ENCODE measurements around the gene CETP.
"Not testable (repeated sequence)": the region's sequence is repeated elsewhere in the genome, so short reads cannot be mapped to it uniquely, and the experiment has no call there.

Gene CETP

DNA sequence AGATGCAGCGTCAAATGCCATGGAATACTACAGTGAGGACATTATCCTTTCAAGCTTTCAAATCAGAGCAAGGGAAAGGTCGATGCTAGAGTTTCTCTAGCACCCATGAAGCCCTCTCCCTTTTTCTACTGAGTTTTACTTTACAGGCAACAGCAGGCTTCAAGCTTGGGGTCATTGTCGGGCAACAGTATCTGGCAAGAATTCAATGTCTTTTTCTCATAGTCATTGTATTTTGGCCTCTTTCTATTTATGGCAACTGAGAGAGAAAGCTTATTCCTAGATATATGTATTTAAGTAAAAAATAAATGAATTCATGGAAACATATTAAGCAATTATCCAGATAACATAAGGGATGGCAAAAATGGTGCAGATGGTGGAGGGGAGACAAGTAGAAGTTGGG is 364 bp upstream of the CETP start:
- H3K9ac ChIP-seq (ENCODE audit: low read depth, low read length) = no peak overlapping the region
- H3K9me3 ChIP-seq (ENCODE audit: control insufficient read depth, insufficient read depth, low read length) = no peaks in the 10 kb centered on the region
- H3K36me3 ChIP-seq (ENCODE audit: insufficient read depth, low read length) = no peaks in the 10 kb centered on the region
- H3K4me1 ChIP-seq (ENCODE audit: insufficient read depth, low read length) = no peaks in the 10 kb centered on the region; the same call in 1 of the 2 replicates

DNA sequence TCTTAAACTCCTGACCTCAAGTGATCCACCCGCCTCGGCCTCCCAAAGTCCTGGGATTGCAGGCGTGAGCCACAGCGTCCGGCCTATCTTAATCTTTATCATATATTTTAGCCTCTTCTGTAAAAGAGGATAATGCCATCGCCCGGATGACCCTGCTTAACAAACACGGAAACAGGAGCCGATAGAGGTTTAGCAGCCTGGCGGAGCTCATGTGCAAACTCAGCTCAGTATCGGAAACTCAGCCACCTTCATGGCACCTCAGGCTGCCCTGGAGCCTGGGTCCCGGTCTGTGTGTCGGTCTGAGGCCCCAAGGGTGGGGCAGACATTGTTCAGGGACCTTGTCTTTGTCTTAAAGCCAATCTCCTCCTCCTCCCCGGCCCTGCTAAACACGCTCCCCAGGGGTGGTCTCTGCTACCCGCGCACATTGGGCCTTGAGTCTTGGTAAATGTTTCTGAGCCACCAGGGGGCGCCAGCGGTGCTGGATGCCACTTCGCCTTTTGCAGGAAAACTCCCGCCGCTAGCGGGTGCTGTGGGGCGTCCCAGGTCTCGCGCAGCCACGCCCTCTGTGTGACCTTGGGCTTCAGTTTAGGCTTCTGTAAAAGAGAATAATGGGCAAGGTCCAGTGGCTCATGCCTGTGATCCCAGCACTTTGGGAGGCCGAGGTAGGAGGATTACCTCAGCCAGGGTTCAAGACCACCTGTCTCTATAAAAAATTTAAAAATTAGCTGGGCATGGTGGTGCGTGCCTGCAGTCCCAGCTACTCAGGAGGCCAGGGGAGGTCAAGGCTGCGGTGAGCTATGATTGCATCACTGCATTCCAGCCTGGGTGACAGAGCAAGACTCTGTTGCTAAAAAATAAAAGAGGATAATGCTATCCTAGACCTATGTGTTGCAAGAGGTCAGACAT is 2.7 kb downstream of the CETP start:
- Histone ChIP-seq H3K9me3 (ENCODE audit: control insufficient read depth, insufficient read depth, low read length) (no peaks in the 10 kb centered on the region), H3K9ac (ENCODE audit: low read depth, low read length) (peak overlapping the region; percentile 35; the same call in 1 of the 2 replicates), H3K4me1 (ENCODE audit: insufficient read depth, low read length) (no peaks in the 10 kb centered on the region; the same call in 1 of the 2 replicates), H3K36me3 (ENCODE audit: insufficient read depth, low read length) (no peaks in the 10 kb centered on the region)

DNA sequence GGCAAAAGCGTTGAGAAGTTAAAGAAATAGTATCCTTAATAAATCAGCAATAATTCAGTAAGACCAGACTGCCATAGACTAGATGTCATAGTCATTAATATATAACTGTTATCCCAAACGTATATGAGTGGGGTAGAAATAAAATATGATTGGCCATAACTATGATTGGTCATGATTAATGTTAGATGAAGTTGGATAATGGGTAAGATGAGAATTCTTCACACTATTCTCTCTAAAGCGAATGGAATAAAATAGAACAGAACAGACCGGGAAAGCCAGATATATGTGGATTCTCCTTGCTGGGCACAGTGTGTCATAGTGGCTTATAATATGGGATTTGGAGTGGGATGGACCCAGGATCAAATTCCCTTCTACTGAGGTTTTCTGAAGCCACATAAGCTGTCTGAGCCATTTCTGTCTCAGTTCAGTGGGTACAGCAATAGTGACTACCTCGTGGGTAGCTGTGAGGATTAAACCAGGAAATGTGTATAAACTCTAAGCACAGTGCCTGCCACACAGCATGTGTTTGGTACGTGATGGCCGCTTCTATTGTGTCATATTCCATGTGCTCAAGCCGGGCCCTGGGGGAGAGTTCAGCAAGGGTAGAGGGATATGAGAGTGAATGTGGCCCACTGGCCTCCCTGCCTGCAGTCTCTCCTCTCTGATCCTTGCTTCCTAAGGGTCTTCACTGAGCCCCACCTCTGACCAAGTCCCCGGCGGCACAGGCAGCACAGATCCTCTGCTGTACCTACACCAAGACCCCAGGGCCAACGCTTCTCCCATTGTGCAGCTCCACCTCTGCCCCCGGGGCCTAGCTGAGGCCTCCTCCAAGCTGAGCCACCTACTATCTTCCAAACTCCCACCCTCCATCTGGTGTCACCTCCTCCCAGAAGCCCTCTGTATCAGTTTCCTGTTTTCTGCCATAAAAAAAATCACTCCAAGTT is 3.7 kb downstream of the CETP start:
- Histone ChIP-seq H3K4me1 (ENCODE audit: insufficient read depth, low read length) (no peaks in the 10 kb centered on the region; the same call in 1 of the 2 replicates), H3K9ac (ENCODE audit: low read depth, low read length) (no peak overlapping the region), H3K36me3 (ENCODE audit: insufficient read depth, low read length) (no peaks in the 10 kb centered on the region)

DNA sequence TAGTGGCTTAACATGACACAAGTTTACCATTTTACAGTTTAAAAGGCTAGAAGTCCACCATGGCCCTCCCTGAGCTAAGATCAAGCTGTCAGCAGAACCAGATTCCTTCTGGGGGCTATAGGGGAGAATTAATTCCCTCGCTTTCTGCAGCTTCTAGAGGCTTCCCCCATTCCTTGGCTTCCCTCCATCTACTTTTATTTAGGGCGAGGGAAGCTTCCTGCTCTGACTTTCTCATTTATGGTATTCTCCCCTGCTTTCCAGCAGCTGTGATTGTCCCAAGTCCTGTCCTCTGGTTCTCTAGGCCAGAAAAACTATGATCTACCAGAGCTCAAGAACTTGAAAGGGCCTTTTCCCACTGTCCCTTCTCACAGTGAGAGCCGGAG is 4.3 kb downstream of the CETP start:
- Histone ChIP-seq H3K9me3 (ENCODE audit: control insufficient read depth, insufficient read depth, low read length) (no peaks in the 10 kb centered on the region), H3K9ac (ENCODE audit: low read depth, low read length) (no peak overlapping the region), H3K36me3 (ENCODE audit: insufficient read depth, low read length) (no peaks in the 10 kb centered on the region), H3K4me1 (ENCODE audit: insufficient read depth, low read length) (no peaks in the 10 kb centered on the region; the same call in 1 of the 2 replicates)

More for the DNA sequence above, 3.7 kb downstream of the CETP start:
- H3K9me3 ChIP-seq (ENCODE audit: control insufficient read depth, insufficient read depth, low read length) = no peaks in the 10 kb centered on the region

DNA sequence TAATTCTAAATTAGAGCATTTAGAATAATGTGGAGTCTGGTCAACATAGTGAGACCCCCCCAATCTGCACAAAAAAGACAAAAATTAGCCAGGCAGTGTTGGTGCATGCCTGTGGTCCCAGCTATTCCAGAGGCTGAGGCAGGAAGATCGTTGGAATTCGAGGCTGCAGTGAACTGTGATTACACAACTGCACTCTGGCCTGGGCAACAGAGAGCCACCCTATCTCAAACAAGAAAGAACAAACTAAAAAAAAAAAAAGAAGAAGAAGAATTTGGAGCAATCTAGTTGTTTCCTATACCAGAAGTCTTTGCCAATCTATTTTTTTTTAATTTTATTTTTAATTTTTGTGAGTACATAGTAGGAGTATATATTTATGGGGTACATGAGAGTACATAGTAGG is 6.0 kb downstream of the CETP start:
- Histone ChIP-seq H3K9me3 (ENCODE audit: control insufficient read depth, insufficient read depth, low read length) (no peaks in the 10 kb centered on the region), H3K36me3 (ENCODE audit: insufficient read depth, low read length) (no peaks in the 10 kb centered on the region), H3K9ac (ENCODE audit: low read depth, low read length) (no peak overlapping the region), H3K4me1 (ENCODE audit: insufficient read depth, low read length) (no peaks in the 10 kb centered on the region)

DNA sequence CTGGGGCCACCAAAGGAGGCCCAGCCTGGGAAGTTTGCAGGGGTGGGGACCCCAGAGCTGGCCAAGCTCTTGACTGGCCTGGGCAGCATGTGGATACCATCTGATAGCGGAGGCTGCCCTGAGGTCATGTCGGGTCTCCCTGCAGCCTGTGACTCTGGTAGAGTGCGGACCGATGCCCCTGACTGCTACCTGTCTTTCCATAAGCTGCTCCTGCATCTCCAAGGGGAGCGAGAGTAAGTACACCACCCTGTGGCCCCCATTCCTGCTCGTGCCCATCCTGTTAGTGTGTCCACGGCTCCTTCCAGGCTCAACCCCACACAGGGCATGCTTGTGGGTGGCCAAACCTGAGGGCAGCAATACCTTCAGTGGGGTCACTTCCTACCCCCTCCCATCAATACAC is 8.0 kb downstream of the CETP start:
- H3K36me3 ChIP-seq (ENCODE audit: insufficient read depth, low read length) = no peaks in the 10 kb centered on the region
- no peaks in the 10 kb centered on the region for H3K4me1 ChIP-seq (ENCODE audit: insufficient read depth, low read length)
- no peaks in the 10 kb centered on the region for H3K9me3 ChIP-seq (ENCODE audit: control insufficient read depth, insufficient read depth, low read length)
- H3K9ac ChIP-seq (ENCODE audit: low read depth, low read length) = no peak overlapping the region

DNA sequence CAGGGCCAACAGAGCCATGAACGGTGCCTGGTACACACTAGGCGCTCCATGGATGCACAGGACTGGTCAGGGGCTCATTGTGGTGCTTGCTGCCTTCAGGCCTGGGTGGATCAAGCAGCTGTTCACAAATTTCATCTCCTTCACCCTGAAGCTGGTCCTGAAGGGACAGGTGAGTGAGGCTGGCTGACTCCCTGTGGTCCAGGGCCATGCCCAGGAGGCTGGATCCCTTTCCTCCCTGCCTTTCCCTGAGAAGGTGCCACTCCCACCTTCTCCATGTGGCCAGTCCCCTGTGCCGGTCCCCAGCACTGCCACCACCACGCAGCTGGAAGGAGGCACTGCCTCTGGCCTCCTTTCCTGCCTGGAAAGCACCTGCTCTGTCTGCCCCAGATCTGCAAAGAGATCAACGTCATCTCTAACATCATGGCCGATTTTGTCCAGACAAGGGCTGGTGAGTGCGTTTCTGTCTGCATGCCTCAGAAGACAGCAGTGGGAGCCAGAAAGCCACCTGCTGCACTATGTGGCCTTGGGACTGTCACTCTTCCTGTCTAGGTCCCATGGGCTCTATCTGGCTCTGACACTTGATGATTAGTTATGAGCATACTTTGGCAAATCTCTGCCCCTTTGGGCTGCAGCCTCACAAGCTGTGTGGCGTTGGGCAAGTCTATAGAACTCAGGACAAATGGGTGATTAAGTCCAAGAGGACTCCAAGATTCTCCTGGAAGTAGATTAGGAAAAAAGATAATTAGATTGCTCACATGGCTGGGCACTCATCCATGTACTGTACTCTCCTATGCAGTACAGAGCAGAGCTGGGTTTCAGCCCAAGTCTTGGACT is 9.4 kb downstream of the CETP start:
- Histone ChIP-seq H3K9ac (ENCODE audit: low read depth, low read length) (no peak overlapping the region), H3K9me3 (ENCODE audit: control insufficient read depth, insufficient read depth, low read length) (no peaks in the 10 kb centered on the region), H3K4me1 (ENCODE audit: insufficient read depth, low read length) (no peaks in the 10 kb centered on the region), H3K36me3 (ENCODE audit: insufficient read depth, low read length) (no peaks in the 10 kb centered on the region)

DNA sequence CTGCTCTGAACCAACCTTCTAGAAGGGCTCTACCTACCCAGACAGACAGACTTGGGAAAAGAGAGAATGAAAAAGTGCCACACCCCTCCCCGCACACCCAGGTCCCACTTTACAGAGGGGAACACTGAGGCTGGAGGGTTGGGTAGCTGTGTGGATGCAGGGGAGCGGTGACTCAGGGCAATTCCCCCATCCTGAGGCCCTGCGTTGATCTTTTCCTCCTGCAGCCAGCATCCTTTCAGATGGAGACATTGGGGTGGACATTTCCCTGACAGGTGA is 10.0 kb downstream of the CETP start:
- Histone ChIP-seq H3K9me3 (ENCODE audit: control insufficient read depth, insufficient read depth, low read length) (no peaks in the 10 kb centered on the region), H3K36me3 (ENCODE audit: insufficient read depth, low read length) (no peaks in the 10 kb centered on the region), H3K4me1 (ENCODE audit: insufficient read depth, low read length) (no peaks in the 10 kb centered on the region), H3K9ac (ENCODE audit: low read depth, low read length) (no peak overlapping the region)

DNA sequence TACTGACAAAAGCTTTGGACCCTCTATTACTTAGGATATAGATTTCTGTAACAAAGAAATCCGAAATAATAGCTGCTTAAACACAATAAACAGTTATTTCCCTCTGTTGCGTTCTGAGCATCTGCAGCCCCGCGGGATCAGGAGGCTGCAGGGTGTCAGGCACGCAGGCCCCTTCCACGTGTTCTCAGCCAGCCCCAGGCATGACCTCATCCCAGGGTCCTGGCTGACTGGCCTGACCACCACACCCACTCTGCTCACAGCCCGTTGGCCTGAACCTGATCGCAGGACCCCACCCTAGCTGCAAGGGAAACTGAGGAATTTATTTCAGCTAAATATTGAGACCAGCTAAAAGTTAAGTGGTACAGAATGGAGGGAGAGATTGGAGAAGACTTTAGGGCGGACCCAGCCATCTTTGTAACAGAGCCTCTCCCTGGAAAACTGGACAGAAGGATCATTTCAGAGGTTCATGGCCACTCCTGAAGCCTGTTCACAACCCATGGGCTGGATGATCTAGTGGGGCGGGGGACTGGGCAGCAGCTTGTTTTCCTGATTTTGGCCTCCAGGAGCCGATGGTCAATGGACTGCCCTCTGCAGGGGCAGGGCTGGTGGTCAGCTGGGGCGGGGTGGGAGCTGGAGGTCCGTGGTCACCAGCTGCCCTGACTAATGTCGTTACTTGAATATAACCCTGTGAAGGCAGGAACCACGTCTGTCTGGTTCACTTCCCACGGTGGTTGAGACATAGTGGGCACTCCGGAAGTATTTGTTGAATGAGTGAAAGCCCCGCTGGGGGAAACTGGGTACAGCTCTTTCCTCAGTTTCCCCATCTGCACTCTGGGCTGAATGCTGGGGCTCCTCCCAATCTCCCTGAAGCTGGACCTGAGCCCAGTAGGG is 10.9 kb downstream of the CETP start:
- no peaks in the 10 kb centered on the region for H3K9me3 ChIP-seq (ENCODE audit: control insufficient read depth, insufficient read depth, low read length)
- H3K36me3 ChIP-seq (ENCODE audit: insufficient read depth, low read length) = no peaks in the 10 kb centered on the region
- H3K4me1 ChIP-seq (ENCODE audit: insufficient read depth, low read length) = no peaks in the 10 kb centered on the region
- H3K9ac ChIP-seq (ENCODE audit: low read depth, low read length) = no peak overlapping the region

DNA sequence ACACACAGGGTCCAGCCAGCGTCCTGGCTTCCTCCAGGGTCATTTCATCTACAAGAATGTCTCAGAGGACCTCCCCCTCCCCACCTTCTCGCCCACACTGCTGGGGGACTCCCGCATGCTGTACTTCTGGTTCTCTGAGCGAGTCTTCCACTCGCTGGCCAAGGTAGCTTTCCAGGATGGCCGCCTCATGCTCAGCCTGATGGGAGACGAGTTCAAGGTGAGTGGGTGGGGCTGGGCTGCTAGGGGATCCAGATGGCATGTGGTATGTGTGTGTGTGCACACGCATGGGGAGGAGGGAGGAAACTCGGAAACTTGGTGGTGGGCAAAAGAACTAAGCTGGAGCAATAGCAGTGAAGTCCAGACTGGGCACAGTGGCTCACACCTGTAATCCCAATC is 11.5 kb downstream of the CETP start:
- Histone ChIP-seq H3K4me1 (ENCODE audit: insufficient read depth, low read length) (no peaks in the 10 kb centered on the region), H3K36me3 (ENCODE audit: insufficient read depth, low read length) (no peaks in the 10 kb centered on the region), H3K9ac (ENCODE audit: low read depth, low read length) (no peak overlapping the region), H3K9me3 (ENCODE audit: control insufficient read depth, insufficient read depth, low read length) (no peaks in the 10 kb centered on the region)

DNA sequence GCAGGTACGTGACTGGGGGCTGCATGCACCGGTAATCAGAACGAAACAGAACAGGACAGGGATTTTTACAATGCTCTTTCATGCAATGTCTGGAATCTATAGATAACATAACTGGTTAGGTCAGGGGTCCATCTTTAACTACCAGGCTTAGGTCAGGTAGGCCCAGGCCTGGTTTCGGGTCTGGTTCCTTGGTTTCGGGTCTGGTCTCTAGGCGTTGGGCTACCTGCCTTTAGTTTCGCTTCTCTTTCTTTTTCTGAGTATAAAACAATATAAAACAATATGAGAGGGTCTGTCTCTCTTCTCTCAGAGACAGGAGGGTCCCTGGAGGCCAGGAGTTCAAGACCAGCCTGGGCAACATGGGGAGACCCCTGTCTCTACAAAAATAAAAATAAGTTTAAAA is 12.1 kb downstream of the CETP start:
- H3K9me3 ChIP-seq (ENCODE audit: control insufficient read depth, insufficient read depth, low read length); H3K4me1 ChIP-seq (ENCODE audit: insufficient read depth, low read length); H3K9ac ChIP-seq (ENCODE audit: low read depth, low read length); H3K36me3 ChIP-seq (ENCODE audit: insufficient read depth, low read length): not testable (repeated sequence)

DNA sequence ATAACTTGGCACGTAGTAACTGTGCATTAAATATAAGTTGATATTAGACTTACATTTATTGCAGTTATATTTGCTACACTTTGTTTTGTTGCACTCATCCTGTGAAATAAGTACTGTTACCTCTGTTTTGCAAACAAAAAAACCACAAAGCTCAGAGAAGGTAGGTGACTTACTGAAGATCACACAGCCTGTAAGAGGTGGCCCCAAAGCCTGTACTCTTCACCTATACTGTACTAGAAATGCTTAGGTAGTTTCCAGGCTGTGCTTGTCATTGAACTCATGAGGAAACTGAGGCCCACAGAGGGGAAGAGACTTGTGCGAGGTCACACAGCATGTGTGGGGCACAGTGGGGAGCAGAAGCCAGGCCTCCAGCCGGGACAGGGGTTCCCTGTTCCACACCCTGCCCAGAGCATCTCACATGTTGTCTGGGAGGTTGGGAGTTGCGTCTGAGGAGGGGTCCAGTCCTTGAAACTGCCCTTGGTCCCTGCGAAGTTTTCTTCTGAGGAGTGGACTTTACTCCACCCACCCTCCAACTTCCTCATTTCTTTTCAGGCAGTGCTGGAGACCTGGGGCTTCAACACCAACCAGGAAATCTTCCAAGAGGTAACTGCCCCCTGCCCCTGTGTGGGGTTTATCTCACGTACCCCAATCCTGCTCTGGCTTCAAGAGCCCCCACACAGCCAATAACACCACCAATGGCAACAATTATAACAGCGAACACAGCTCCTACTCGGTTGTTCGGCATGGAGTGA is 13.0 kb downstream of the CETP start:
- no peaks in the 10 kb centered on the region for H3K9me3 ChIP-seq (ENCODE audit: control insufficient read depth, insufficient read depth, low read length)
- no peaks in the 10 kb centered on the region for H3K4me1 ChIP-seq (ENCODE audit: insufficient read depth, low read length)
- H3K9ac ChIP-seq (ENCODE audit: low read depth, low read length) = no peak overlapping the region
- no peaks in the 10 kb centered on the region for H3K36me3 ChIP-seq (ENCODE audit: insufficient read depth, low read length)

DNA sequence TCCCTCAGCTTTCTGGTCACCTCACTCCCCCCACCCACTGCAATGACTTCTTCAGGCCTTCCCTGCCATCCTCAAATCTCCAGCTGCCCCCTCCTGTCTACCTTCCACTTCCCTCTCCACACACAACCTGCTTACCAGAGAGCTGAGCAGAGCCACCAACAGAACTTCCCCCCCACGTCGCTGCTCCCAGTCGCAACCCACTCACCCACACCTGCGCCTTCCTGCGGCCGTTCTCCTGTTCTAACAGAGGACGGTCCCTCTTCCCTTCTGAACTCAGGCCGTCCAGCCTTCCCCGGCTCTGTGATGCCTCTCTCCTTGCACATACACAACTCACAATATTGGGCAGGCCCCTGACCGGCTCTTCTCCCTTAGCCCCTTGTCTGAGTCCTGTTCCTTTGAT is 14.0 kb downstream of the CETP start:
- H3K9ac ChIP-seq (ENCODE audit: low read depth, low read length) = no peak overlapping the region
- no peaks in the 10 kb centered on the region; the same call in 1 of the 2 replicates for H3K9me3 ChIP-seq (ENCODE audit: control insufficient read depth, insufficient read depth, low read length)
- H3K4me1 ChIP-seq (ENCODE audit: insufficient read depth, low read length) = no peaks in the 10 kb centered on the region
- H3K36me3 ChIP-seq (ENCODE audit: insufficient read depth, low read length) = no peaks in the 10 kb centered on the region
